ENCODE measurements around the gene MGAT4A. TPM values are rescaled to one million over a fixed set of nuclear protein-coding genes. Genes with fewer than 3 reads are reported as not detected.

Gene MGAT4A
- total RNA-seq, 1 experiment from 2014 or later = 23.0 TPM

- no peak for DNase-seq
- Mint-ChIP-seq H3K9me3 (ENCODE audit: low read depth, unreplicated experiment) (no peaks in the 10 kb centered on the region), H3K4me3 (ENCODE audit: low read depth, unreplicated experiment) (no peak overlapping the region), H3K27ac (ENCODE audit: unreplicated experiment) (no peak overlapping the region), H3K27me3 (ENCODE audit: unreplicated experiment) (no peaks in the 10 kb centered on the region), H3K4me1 (ENCODE audit: low read depth, unreplicated experiment) (peaks cover 22% of the 10 kb centered on the region), H3K36me3 (ENCODE audit: insufficient read depth, unreplicated experiment) (no peaks in the 10 kb centered on the region)
- intact Hi-C loops (cut with micrococcal nuclease; ENCODE audit: unreplicated experiment) = no loop called here
- CTCF ChIA-PET = interaction anchor here (0.6 kb wide), 1 partner anchor 10 kb away, joined by 4 read pairs; no protein-coding TSS in a partner anchor
- no peak for TF ChIP-seq CTCF (IDR thresholded peaks at IDR 0.05; ENCODE audit: unreplicated experiment)
- BruUV-seq (replicated peaks) = no TSS peak
Observed at GRCh38 chr2:98697651-98698337, 33.1 kb downstream of the MGAT4A start.

DNA sequence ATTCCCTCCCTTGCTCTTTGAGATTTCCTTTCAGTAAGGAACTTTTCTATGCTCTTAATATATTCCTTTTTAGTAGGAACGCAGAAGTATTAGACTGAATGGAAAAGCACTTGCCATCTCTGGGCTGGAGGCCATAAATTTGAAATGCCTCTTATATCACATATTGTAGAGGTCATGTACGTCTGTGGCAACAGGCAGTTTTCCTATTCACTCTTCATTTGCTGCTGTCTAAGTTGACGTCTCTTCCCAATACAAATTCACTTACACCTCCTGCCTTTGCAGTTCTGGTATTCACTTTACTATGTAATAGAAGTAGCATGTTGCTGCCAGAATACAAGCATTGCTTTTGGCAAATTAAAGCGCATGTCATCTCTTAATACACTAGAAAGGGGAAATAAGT is 34.7 kb downstream of the MGAT4A start:
- peaks cover 12% of the 10 kb centered on the region for H3K4me1 Mint-ChIP-seq (ENCODE audit: low read depth, unreplicated experiment)
- no peaks in the 10 kb centered on the region for H3K9me3 Mint-ChIP-seq (ENCODE audit: low read depth, unreplicated experiment)
- H3K36me3 Mint-ChIP-seq (ENCODE audit: insufficient read depth, unreplicated experiment) = no peaks in the 10 kb centered on the region
- no TSS peak for BruUV-seq (replicated peaks)
- TF ChIP-seq CTCF (IDR thresholded peaks at IDR 0.05; ENCODE audit: unreplicated experiment) = no peak
- H3K4me3 Mint-ChIP-seq (ENCODE audit: low read depth, unreplicated experiment) = no peak overlapping the region
- intact Hi-C loops (cut with micrococcal nuclease; ENCODE audit: unreplicated experiment) = no loop called here
- CTCF ChIA-PET = no interaction called here
- H3K27ac Mint-ChIP-seq (ENCODE audit: unreplicated experiment) = no peak overlapping the region
- DNase-seq = no peak
- no peaks in the 10 kb centered on the region for H3K27me3 Mint-ChIP-seq (ENCODE audit: unreplicated experiment)

- no peak for DNase-seq
- Mint-ChIP-seq H3K4me3 (ENCODE audit: low read depth, unreplicated experiment) (no peak overlapping the region), H3K36me3 (ENCODE audit: insufficient read depth, unreplicated experiment) (no peaks in the 10 kb centered on the region), H3K9me3 (ENCODE audit: low read depth, unreplicated experiment) (no peaks in the 10 kb centered on the region), H3K27ac (ENCODE audit: unreplicated experiment) (no peak overlapping the region), H3K4me1 (ENCODE audit: low read depth, unreplicated experiment) (peaks cover 19% of the 10 kb centered on the region), H3K27me3 (ENCODE audit: unreplicated experiment) (no peaks in the 10 kb centered on the region)
- CTCF ChIA-PET = no interaction called here
- no peak for TF ChIP-seq CTCF (IDR thresholded peaks at IDR 0.05; ENCODE audit: unreplicated experiment)
- no TSS peak for BruUV-seq (replicated peaks)
- intact Hi-C loops (cut with micrococcal nuclease; ENCODE audit: unreplicated experiment) = no loop called here
Observed at GRCh38 chr2:98695255-98695654, 35.7 kb downstream of the MGAT4A start.

GRCh38 chr2:98693477-98693876 is 37.5 kb downstream of the MGAT4A start:
- no peaks in the 10 kb centered on the region for H3K9me3 Mint-ChIP-seq (ENCODE audit: low read depth, unreplicated experiment)
- peaks cover 13% of the 10 kb centered on the region for H3K4me1 Mint-ChIP-seq (ENCODE audit: low read depth, unreplicated experiment)
- intact Hi-C loops (cut with micrococcal nuclease; ENCODE audit: unreplicated experiment) = no loop called here
- no peak overlapping the region for H3K4me3 Mint-ChIP-seq (ENCODE audit: low read depth, unreplicated experiment)
- no peak for TF ChIP-seq CTCF (IDR thresholded peaks at IDR 0.05; ENCODE audit: unreplicated experiment)
- CTCF ChIA-PET = interaction anchor here (0.6 kb wide), 1 partner anchor 216 kb away, joined by 3 read pairs; no protein-coding TSS in a partner anchor
- no peaks in the 10 kb centered on the region for H3K36me3 Mint-ChIP-seq (ENCODE audit: insufficient read depth, unreplicated experiment)
- no peak overlapping the region for H3K27ac Mint-ChIP-seq (ENCODE audit: unreplicated experiment)
- BruUV-seq (replicated peaks) = no TSS peak
- no peaks in the 10 kb centered on the region for H3K27me3 Mint-ChIP-seq (ENCODE audit: unreplicated experiment)
- DNase-seq = no peak

Data from Calu3 (cell line).